GM06990 (cell line): ENCODE results near the gene AGXT.

Experiments used
- DNase-seq: peaks from one replicate; pipeline ENCODE4 v3.0.0-alpha.2; 2011; ENCODE audit not compliant: insufficient read length; ENCODE audit errors: extremely low read depth
- H3K27me3 ChIP-seq: replicated peaks from 2 replicates; pipeline ENCODE4 v1.6.0; 2011; ENCODE audit warnings: low read length; ENCODE audit not compliant: control insufficient read depth, insufficient read depth
- H3K36me3 ChIP-seq: 2 replicates; pipeline ENCODE4 v1.5.1; 2011; ENCODE audit warnings: low read length; ENCODE audit not compliant: control insufficient read depth, insufficient read depth
- H3K4me3 ChIP-seq: replicated peaks from 2 replicates; pipeline ENCODE4 v1.5.1; 2011; ENCODE audit warnings: low read depth, mild to moderate bottlenecking, control low read depth, low read length
- CTCF ChIP-seq: IDR thresholded peaks from 2 replicates; pipeline ENCODE4 v1.5.1; 2011; ENCODE audit warnings: low read length, control low read depth, mild to moderate bottlenecking, inconsistent platforms; ENCODE audit not compliant: insufficient read depth, poor library complexity, severe bottlenecking

The AGXT gene

GRCh38 chr2:240898108-240898730 lies 29.6 kb downstream of the AGXT start:
- no peak for DNase-seq
- Histone ChIP-seq H3K36me3 (no peaks in the 10 kb centered on the region), H3K27me3 (no peaks in the 10 kb centered on the region; the same call in 1 of the 2 replicates), H3K4me3 (no peak overlapping the region)
- TF ChIP-seq CTCF: no peak

GRCh38 chr2:240898731-240899467 lies 30.3 kb downstream of the AGXT start:
- no peak for DNase-seq
- H3K4me3 ChIP-seq: no peak overlapping the region
- no peak for TF ChIP-seq CTCF
- no peaks in the 10 kb centered on the region; the same call in 1 of the 2 replicates for H3K27me3 ChIP-seq
- no peaks in the 10 kb centered on the region for H3K36me3 ChIP-seq

- no peak for DNase-seq
- H3K4me3 ChIP-seq: no peak overlapping the region
- no peaks in the 10 kb centered on the region; the same call in 1 of the 2 replicates for H3K27me3 ChIP-seq
- no peak for TF ChIP-seq CTCF
- H3K36me3 ChIP-seq: no peaks in the 10 kb centered on the region
These were observed 30.8 kb downstream of the AGXT start for GRCh38 chr2:240899468-240899865.

- no peaks in the 10 kb centered on the region; the same call in 1 of the 2 replicates for H3K27me3 ChIP-seq
- no peaks in the 10 kb centered on the region for H3K36me3 ChIP-seq
- no peak for TF ChIP-seq CTCF
- no peak for DNase-seq
- no peak overlapping the region for H3K4me3 ChIP-seq
These were observed 31.7 kb downstream of the AGXT start for GRCh38 chr2:240900141-240900860.

GRCh38 chr2:240901986-240902614 lies 33.5 kb downstream of the AGXT start:
- DNase-seq: no peak
- no peak for TF ChIP-seq CTCF
- no peaks in the 10 kb centered on the region for H3K36me3 ChIP-seq
- H3K27me3 ChIP-seq: peaks cover 1% of the 10 kb centered on the region
- H3K4me3 ChIP-seq: no peak overlapping the region
